GM23248 (cell line): ENCODE results near the gene VASH1.

Source experiments
- EZH2 ChIP-seq: fragments of 200-600 bp; sonication (generic); IDR thresholded peaks from 2 replicates; pipeline ENCODE4 v1.6.1; 2018; ENCODE audit warnings: antibody characterized with exemption, mild to moderate bottlenecking; ENCODE audit not compliant: insufficient read depth, poor library complexity, severe bottlenecking
- EZH2phosphoT487 ChIP-seq: fragments of 200-600 bp; sonication (generic); IDR thresholded peaks from 2 replicates; pipeline ENCODE4 v1.6.1; 2018; ENCODE audit warnings: antibody characterized with exemption, moderate library complexity, mild to moderate bottlenecking, low read depth; ENCODE audit not compliant: insufficient read depth

GRCh38 chr14:76808011-76808410 is 46.7 kb downstream of the VASH1 start:
- no peak for TF ChIP-seq EZH2
- TF ChIP-seq EZH2phosphoT487 = no peak
